ENCODE results near the gene IFI30. TPM values are rescaled to one million over a fixed set of nuclear protein-coding genes. Genes with fewer than 3 reads are reported as not detected.

Gene IFI30
- total and polyA plus RNA-seq, 2 experiments from 2014 or later = 0.86 to 10.3 TPM

GRCh38 chr19:18223860-18224524 lies 50.4 kb downstream of the IFI30 start:
- Histone ChIP-seq H3K4me2 (ENCODE audit: unreplicated experiment) (peak overlapping the region; percentile 9), H3K4me3 (peak overlapping the region; percentile 54), H3K27me3 (replicated peaks; ENCODE audit: insufficient read depth) (no peaks in the 10 kb centered on the region), H3K9me2 (ENCODE audit: insufficient read depth) (no peaks in the 10 kb centered on the region), H2AFZ (peak overlapping the region; percentile 82), H3F3A (ENCODE audit: insufficient read depth) (no peaks in the 10 kb centered on the region), H3K9ac (peak overlapping the region; percentile 55; the same call in 1 of the 2 replicates), H3K36me3 (ENCODE audit: low read depth) (no peaks in the 10 kb centered on the region), H3K9me3 (ENCODE audit: low read depth) (no peaks in the 10 kb centered on the region), H4K20me1 (ENCODE audit: insufficient read depth) (no peaks in the 10 kb centered on the region), H3K4me1 (ENCODE audit: insufficient read depth) (no peaks in the 10 kb centered on the region), H3K27ac (no peak overlapping the region), H3K79me2 (ENCODE audit: insufficient read depth) (no peaks in the 10 kb centered on the region)
- no peak for DNase-seq
- in situ Hi-C loops (cut with MboI) = no loop called here
- TF ChIP-seq EZH2 (IDR thresholded peaks at IDR 0.05; ENCODE audit: insufficient read depth, poor library complexity, severe bottlenecking) = no peak
- no peak for TF ChIP-seq EZH2phosphoT487 (IDR thresholded peaks at IDR 0.05; ENCODE audit: insufficient read depth, low read depth)
- 13 to 14% methylated on average over 34 to 39 of the region's 39 CpGs for WGBS, 2 experiments (ENCODE audit: low coverage in 1 of 2, low lambda C conversion rate in 2 of 2, missing lambda C conversion rate in 2 of 2)

DNA sequence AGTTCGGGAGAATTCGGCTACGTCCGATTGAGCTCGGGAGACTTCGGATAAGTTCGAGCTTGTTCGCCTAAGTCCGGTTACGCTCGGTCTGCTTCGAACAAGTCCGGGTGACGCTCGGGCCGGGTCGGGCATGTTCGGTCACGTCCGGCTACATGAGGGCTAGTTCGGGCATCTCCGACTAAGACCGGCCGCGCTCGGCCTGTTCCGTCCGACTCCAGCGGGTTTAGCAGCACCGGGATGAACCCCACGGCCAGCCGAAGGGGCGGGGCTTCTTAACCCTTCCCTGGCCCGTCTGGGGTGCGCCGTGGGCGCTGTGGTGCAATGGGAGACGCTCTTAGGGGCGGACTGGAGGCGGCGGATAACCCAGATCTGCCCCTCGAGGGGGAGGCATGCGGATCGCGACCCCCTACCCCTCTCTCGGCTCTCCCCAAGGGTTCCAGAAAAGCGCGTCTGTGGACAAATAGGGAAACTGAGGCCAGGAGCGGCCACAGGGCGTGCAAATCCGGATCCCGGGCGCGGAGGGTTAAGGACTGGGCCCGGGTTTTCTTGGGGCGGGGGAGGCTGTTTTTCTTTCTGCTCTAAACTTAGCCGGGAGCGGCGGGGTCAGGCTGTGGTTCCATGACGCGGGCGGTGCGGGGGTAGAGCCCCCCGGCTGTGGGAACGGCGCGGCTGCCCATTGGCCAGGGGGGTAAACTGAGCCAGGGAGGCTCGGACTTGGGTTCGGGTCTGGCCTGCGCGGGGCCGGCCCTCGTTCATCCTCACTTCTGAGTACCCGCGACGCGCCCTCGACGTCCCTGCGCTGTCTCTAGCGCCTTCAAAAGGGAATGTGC lies 51.1 kb downstream of the IFI30 start:
- no peaks in the 10 kb centered on the region for H3K36me3 ChIP-seq (ENCODE audit: low read depth)
- WGBS, 2 experiments (ENCODE audit: low coverage in 1 of 2, low lambda C conversion rate in 2 of 2, missing lambda C conversion rate in 2 of 2) = 2 to 3% methylated on average over 68 to 79 of the region's 81 CpGs
- H3K27me3 ChIP-seq (replicated peaks; ENCODE audit: insufficient read depth) = no peaks in the 10 kb centered on the region
- no peaks in the 10 kb centered on the region for H3K9me3 ChIP-seq (ENCODE audit: low read depth)
- no peaks in the 10 kb centered on the region for H4K20me1 ChIP-seq (ENCODE audit: insufficient read depth)
- H3K27ac ChIP-seq = no peak overlapping the region
- H3K9ac ChIP-seq = peak overlapping the region; percentile 70
- in situ Hi-C loops (cut with MboI) = no loop called here
- H3K4me1 ChIP-seq (ENCODE audit: insufficient read depth) = no peaks in the 10 kb centered on the region
- DNase-seq = peak; percentile 100
- H3K9me2 ChIP-seq (ENCODE audit: insufficient read depth) = no peaks in the 10 kb centered on the region
- TF ChIP-seq EZH2 (IDR thresholded peaks at IDR 0.05; ENCODE audit: insufficient read depth, poor library complexity, severe bottlenecking) (no peak), EZH2phosphoT487 (IDR thresholded peaks at IDR 0.05; ENCODE audit: insufficient read depth, low read depth) (no peak)
- no peaks in the 10 kb centered on the region for H3F3A ChIP-seq (ENCODE audit: insufficient read depth)
- peak overlapping the region; percentile 81 for H3K4me2 ChIP-seq (ENCODE audit: unreplicated experiment)
- peak overlapping the region; percentile 62 for H3K4me3 ChIP-seq
- H3K79me2 ChIP-seq (ENCODE audit: insufficient read depth) = no peaks in the 10 kb centered on the region
- peak overlapping the region; percentile 90 for H2AFZ ChIP-seq

- in situ Hi-C loops (cut with MboI) = no loop called here
- Histone ChIP-seq H2AFZ (no peak overlapping the region), H4K20me1 (ENCODE audit: insufficient read depth) (no peaks in the 10 kb centered on the region), H3K79me2 (ENCODE audit: insufficient read depth) (no peaks in the 10 kb centered on the region), H3K36me3 (ENCODE audit: low read depth) (no peaks in the 10 kb centered on the region), H3K4me3 (no peak overlapping the region), H3K4me1 (ENCODE audit: insufficient read depth) (no peaks in the 10 kb centered on the region), H3K4me2 (ENCODE audit: unreplicated experiment) (no peak overlapping the region), H3F3A (ENCODE audit: insufficient read depth) (no peaks in the 10 kb centered on the region), H3K9me3 (ENCODE audit: low read depth) (no peaks in the 10 kb centered on the region), H3K27me3 (replicated peaks; ENCODE audit: insufficient read depth) (no peaks in the 10 kb centered on the region), H3K9ac (no peak overlapping the region), H3K9me2 (ENCODE audit: insufficient read depth) (no peaks in the 10 kb centered on the region), H3K27ac (no peak overlapping the region)
- TF ChIP-seq EZH2 (IDR thresholded peaks at IDR 0.05; ENCODE audit: insufficient read depth, poor library complexity, severe bottlenecking) (no peak), EZH2phosphoT487 (IDR thresholded peaks at IDR 0.05; ENCODE audit: insufficient read depth, low read depth) (no peak)
- WGBS, 2 experiments (ENCODE audit: low coverage in 1 of 2, low lambda C conversion rate in 2 of 2, missing lambda C conversion rate in 2 of 2) = 13 to 21% methylated on average over 16 of the region's 16 CpGs
- DNase-seq = no peak
These were observed 51.7 kb downstream of the IFI30 start for GRCh38 chr19:18225355-18225701.

GRCh38 chr19:18225702-18226468 lies 52.3 kb downstream of the IFI30 start, which contains the start of gene PDE4C:
Gene PDE4C (minus strand): TSS chr19:18226438. CDS start chr19:18226415, 23 bp downstream.
- no peaks in the 10 kb centered on the region for H3K4me1 ChIP-seq (ENCODE audit: insufficient read depth)
- DNase-seq = peak; percentile 48
- H3K9ac ChIP-seq = no peak within 1 kb of the TSS
- in situ Hi-C loops (cut with MboI) = no loop called here
- peak within 1 kb of the TSS; percentile 28 for H3K4me2 ChIP-seq (ENCODE audit: unreplicated experiment)
- 4 to 7% methylated on average over 31 to 51 of the region's 51 CpGs for WGBS, 2 experiments (ENCODE audit: low coverage in 1 of 2, low lambda C conversion rate in 2 of 2, missing lambda C conversion rate in 2 of 2)
- H3K9me2 ChIP-seq (ENCODE audit: insufficient read depth) = no peaks in the 10 kb centered on the region
- H3K79me2 ChIP-seq (ENCODE audit: insufficient read depth) = no peaks in the 10 kb centered on the region
- TF ChIP-seq EZH2 (IDR thresholded peaks at IDR 0.05; ENCODE audit: insufficient read depth, poor library complexity, severe bottlenecking) (no peak), EZH2phosphoT487 (IDR thresholded peaks at IDR 0.05; ENCODE audit: insufficient read depth, low read depth) (no peak)
- no peaks in the 10 kb centered on the region for H3K9me3 ChIP-seq (ENCODE audit: low read depth)
- no peaks in the 10 kb centered on the region for H4K20me1 ChIP-seq (ENCODE audit: insufficient read depth)
- H3K27me3 ChIP-seq (replicated peaks; ENCODE audit: insufficient read depth) = 0 out of 2 replicates have a peak, but pooled peaks cover 4% of the 10 kb centered on the region
- H3F3A ChIP-seq (ENCODE audit: insufficient read depth) = no peaks in the 10 kb centered on the region
- no peaks in the 10 kb centered on the region for H3K36me3 ChIP-seq (ENCODE audit: low read depth)
- H3K27ac ChIP-seq = no peak within 1 kb of the TSS
- no peak within 1 kb of the TSS; the same call in 1 of the 2 replicates for H2AFZ ChIP-seq
- H3K4me3 ChIP-seq = no peak within 1 kb of the TSS
